ENCODE measurements around the gene KRT86. TPM values are rescaled to one million over a fixed set of nuclear protein-coding genes. Genes with fewer than 3 reads are reported as not detected.
"Not testable (repeated sequence)": the region's sequence is repeated elsewhere in the genome, so short reads cannot be mapped to it uniquely, and the experiment has no call there.

The KRT86 gene
- total RNA-seq, 1 donor, result not detected

DNA sequence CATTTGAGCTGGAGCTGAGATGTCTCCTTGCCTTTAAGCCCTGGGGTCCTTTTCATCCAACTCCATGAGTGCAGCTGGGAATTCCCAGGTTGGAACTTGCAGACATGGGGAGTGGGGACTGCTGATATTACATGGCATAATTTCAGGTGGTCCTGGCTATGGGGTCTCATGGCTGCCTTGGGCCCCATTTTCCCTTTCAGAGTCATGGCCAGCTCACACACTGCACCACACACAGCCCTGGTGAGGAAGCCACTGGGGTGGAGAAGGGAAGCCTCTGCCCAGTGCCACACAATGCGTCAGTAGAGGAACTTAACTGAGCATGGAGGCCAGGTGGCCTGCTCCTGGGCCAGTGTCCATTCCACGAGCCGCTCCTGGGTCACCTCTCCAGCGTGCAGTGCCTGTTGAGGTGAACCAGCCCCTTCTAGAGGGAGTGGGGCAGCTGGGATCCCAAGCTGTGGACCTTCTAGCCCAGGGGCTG, 17.3 kb upstream of the KRT86 start:
- DNase-seq (ENCODE audit: low read depth), result no peak
- TF ChIP-seq CTCF (IDR thresholded peaks at IDR 0.05; ENCODE audit: insufficient read depth, low read length), result no peak
- no peak overlapping the region for H3K4me3 ChIP-seq (ENCODE audit: low read depth, low read length)

- not testable (repeated sequence) for H3K4me3 ChIP-seq (ENCODE audit: low read depth, low read length); DNase-seq (ENCODE audit: low read depth)
Measured at GRCh38 chr12:52257922-52258321, 16.5 kb upstream of the KRT86 start.

DNA sequence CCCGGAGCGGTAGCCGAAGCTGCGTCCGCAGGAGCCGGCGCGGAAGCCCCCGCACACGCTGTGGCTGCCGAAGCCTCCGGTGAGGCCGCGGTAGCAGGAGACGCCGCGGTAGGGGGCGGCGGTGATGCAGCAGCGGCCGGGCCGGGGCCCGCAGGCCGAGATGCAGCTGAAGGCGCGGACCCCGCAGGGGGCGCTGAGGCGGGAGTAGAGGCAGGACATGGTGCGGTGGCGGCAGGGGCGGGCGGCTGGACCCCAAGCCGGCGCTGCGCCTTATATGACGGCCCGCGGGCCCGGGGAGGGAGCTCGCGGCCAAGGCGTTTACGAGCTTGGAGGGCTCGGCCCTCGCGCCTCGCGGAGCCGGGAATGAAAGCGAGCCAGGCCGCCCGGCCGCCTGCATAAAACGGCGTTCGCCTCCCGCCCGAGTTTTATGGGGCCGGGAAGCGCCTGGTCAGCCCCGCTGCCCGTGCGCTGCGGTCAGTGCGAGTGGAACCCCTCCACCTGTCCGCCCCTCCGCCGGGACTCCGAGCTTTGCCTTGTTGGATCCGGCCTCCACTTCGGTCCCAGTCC, 16.0 kb upstream of the KRT86 start:
- no peak overlapping the region for H3K4me3 ChIP-seq (ENCODE audit: low read depth, low read length)
- DNase-seq (ENCODE audit: low read depth), result no peak
- TF ChIP-seq CTCF (IDR thresholded peaks at IDR 0.05; ENCODE audit: insufficient read depth, low read length), result no peak

DNA sequence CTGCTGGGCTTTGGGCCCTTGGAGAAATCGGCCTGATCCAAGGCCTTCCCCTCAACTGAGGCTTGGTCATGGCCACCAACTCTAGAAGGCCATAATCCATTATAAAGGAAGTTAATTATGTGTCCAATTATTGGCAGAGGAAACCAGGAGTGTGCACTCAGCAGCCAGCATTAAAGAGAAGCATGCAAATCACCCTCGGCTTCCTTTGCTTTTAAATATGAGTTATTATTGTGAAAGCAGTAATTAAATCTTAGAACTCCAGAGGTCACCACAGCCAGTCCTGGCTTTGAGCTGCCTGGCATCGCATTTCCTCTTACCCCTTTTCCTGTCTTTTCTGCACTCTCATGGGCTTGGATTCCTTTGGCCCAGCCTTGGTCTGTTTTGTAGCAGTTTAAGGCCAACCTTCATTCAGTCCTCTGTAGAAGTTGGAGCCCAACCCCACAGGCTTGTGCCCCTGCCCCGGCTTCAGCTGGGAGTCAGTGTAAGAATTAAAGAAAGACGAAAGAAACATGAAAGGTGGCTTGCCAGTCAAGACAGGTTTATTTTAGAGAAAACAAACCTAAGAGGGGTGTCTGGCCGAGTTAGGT, 14.7 kb upstream of the KRT86 start:
- DNase-seq (ENCODE audit: low read depth), result no peak
- TF ChIP-seq CTCF (IDR thresholded peaks at IDR 0.05; ENCODE audit: insufficient read depth, low read length), result no peak
- H3K4me3 ChIP-seq (ENCODE audit: low read depth, low read length), result no peak overlapping the region

- no peak overlapping the region for H3K4me3 ChIP-seq (ENCODE audit: low read depth, low read length)
- peak; percentile 67 for DNase-seq (ENCODE audit: low read depth)
- no peak for TF ChIP-seq CTCF (IDR thresholded peaks at IDR 0.05; ENCODE audit: insufficient read depth, low read length)
Measured at GRCh38 chr12:52260361-52261207, 13.9 kb upstream of the KRT86 start.

GRCh38 chr12:52261208-52261484, 13.3 kb upstream of the KRT86 start:
- no peak for DNase-seq (ENCODE audit: low read depth)
- no peak for TF ChIP-seq CTCF (IDR thresholded peaks at IDR 0.05; ENCODE audit: insufficient read depth, low read length)
- H3K4me3 ChIP-seq (ENCODE audit: low read depth, low read length), result no peak overlapping the region

DNA sequence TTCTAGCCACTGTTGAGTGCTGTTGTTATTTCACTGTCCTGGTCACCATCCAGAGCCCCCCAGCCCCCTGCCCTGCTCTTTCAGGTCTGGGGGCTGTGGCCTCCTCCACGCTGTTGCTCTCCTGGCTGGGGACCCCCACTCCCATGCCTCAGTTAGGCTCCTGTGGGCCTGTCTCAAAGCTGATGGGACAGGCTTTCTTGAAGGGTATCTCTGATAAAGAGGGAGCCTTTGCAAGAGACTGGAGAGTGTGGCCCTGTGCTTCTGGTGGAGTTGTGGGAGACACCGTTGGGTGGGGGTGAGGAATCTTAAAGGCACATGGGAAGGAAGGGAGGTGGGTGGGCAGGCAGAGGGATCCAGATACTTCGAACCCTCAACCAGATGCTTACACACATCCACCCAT, 12.2 kb upstream of the KRT86 start:
- no peak for TF ChIP-seq CTCF (IDR thresholded peaks at IDR 0.05; ENCODE audit: insufficient read depth, low read length)
- H3K4me3 ChIP-seq (ENCODE audit: low read depth, low read length), result no peak overlapping the region
- DNase-seq (ENCODE audit: low read depth), result no peak
